Activated CD4-positive, alpha-beta T cell treated with anti-CD3 and anti-CD28 coated beads for 36 hours (primary cell): ENCODE measurements around the gene NT5C3B. TPM values are rescaled to one million over a fixed set of nuclear protein-coding genes. Genes with fewer than 3 reads are reported as not detected.

Source experiments
- ATAC-seq: fragments of 200-7000 bp; cut with Tn5 transposase; one replicate; pipeline ENCODE4 v1.10.0; 2021; ENCODE audit warnings: mild to moderate bottlenecking, moderate library complexity
- CTCF ChIA-PET: fragments of 350-600 bp; sonication (Branson Sonifier 250); formaldehyde crosslinking; loops from one replicate; lab custom pipeline; 2021; ENCODE audit warnings: antibody characterized with exemption; lab: Charles Lee
- POLR2A ChIA-PET: fragments of 350-600 bp; sonication (Branson Sonifier 250); formaldehyde crosslinking; loops from one replicate; lab custom pipeline; 2021; ENCODE audit warnings: antibody characterized with exemption, inconsistent platforms; lab: Charles Lee
- DNase-seq: peaks from one replicate; pipeline ENCODE4 v3.0.0-alpha.2; 2020
- H3K27ac Mint-ChIP-seq: one replicate; pipeline ENCODE4 v1.8.0; 2021; ENCODE audit warnings: mixed read lengths
- H3K27me3 Mint-ChIP-seq: one replicate; pipeline ENCODE4 v1.8.0; 2021; ENCODE audit warnings: mixed read lengths
- H3K36me3 Mint-ChIP-seq: one replicate; pipeline ENCODE4 v1.8.0; 2021; ENCODE audit warnings: low read depth, mixed read lengths
- H3K4me1 Mint-ChIP-seq: one replicate; pipeline ENCODE4 v1.8.0; 2021; ENCODE audit warnings: mixed read lengths
- H3K4me3 Mint-ChIP-seq: one replicate; pipeline ENCODE4 v1.8.0; 2021; ENCODE audit warnings: mild to moderate bottlenecking, moderate library complexity, mixed read lengths
- H3K9me3 Mint-ChIP-seq: one replicate; pipeline ENCODE4 v1.8.0; 2021; ENCODE audit warnings: low read depth, mixed read lengths
- intact Hi-C, 2 experiments: fragments of 100-400 bp; cut with DNase I in 1 of 2; cut with micrococcal nuclease in 1 of 2; formaldehyde crosslinking; loops; one replicate each; pipeline versions ENCODE4 v1.14.2 to v1.15.1; 2022 to 2024; cut with DNase I, micrococcal nuclease
- total RNA-seq, 2 experiments: library from RNA; stranded (reverse); gene quantifications; one replicate each; pipeline ENCODE4 v1.2.3, GENCODE V29; 2021

Gene NT5C3B
- total RNA-seq, 2 experiments from 2014 or later, result 37.5 to 46.9 TPM

DNA sequence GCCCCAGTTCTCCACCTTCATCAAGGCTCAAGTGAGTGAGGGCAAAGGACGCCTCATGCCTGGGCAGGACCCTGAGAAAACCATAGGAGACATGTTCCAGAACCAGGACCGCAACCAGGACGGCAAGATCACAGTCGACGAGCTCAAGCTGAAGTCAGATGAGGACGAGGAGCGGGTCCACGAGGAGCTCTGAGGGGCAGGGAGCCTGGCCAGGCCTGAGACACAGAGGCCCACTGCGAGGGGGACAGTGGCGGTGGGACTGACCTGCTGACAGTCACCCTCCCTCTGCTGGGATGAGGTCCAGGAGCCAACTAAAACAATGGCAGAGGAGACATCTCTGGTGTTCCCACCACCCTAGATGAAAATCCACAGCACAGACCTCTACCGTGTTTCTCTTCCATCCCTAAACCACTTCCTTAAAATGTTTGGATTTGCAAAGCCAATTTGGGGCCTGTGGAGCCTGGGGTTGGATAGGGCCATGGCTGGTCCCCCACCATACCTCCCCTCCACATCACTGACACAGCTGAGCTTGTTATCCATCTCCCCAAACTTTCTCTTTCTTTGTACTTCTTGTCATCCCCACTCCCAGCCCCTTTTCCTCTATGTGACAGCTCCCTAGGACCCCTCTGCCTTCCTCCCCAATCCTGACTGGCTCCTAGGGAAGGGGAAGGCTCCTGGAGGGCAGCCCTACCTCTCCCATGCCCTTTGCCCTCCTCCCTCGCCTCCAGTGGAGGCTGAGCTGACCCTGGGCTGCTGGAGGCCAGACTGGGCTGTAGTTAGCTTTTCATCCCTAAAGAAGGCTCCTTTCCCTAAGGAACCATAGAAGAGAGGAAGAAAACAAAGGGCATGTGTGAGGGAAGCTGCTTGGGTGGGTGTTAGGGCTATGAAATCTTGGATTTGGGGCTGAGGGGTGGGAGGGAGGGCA, 13.6 kb downstream of the NT5C3B start:
- H3K36me3 Mint-ChIP-seq, result peaks cover 5% of the 10 kb centered on the region
- intact Hi-C loops, result no loop called here
- H3K27ac Mint-ChIP-seq, result no peak overlapping the region
- H3K9me3 Mint-ChIP-seq, result no peaks in the 10 kb centered on the region
- CTCF ChIA-PET, result interaction anchor here (0.6 to 0.7 kb wide), 2 partner anchors 62 to 64 kb away, joined by 3 to 4 read pairs; no protein-coding TSS in a partner anchor
- H3K4me1 Mint-ChIP-seq, result no peaks in the 10 kb centered on the region
- POLR2A ChIA-PET, result no interaction called here
- DNase-seq (no peak), ATAC-seq (no peak)
- no peaks in the 10 kb centered on the region for H3K27me3 Mint-ChIP-seq
- no peak overlapping the region for H3K4me3 Mint-ChIP-seq

DNA sequence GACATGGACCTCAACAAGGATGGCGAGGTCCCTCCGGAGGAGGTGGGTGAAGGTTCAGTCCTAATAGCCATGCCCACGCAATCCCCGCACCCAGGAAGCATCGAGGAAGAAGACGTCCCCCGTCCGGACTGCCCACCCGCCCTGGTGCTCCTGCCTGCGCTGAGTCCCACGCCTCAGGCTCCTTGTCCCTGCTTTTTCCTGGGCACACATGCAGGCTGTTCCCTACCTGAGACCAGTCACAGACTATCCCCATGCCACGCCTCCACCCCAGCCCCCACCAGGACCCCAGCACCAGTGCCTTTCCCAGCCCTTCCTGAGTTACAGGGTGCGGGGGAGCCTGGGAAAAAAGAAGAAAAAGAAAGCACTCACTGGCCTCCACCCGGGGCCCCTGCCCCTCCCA, 14.3 kb downstream of the NT5C3B start:
- no peak for DNase-seq
- CTCF ChIA-PET, result no interaction called here
- no peak for ATAC-seq
- intact Hi-C loops, result no loop called here
- H3K27ac Mint-ChIP-seq, result no peak overlapping the region
- H3K27me3 Mint-ChIP-seq, result no peaks in the 10 kb centered on the region
- peaks cover 2% of the 10 kb centered on the region for H3K36me3 Mint-ChIP-seq
- POLR2A ChIA-PET, result no interaction called here
- no peak overlapping the region for H3K4me3 Mint-ChIP-seq
- no peaks in the 10 kb centered on the region for H3K9me3 Mint-ChIP-seq
- H3K4me1 Mint-ChIP-seq, result no peaks in the 10 kb centered on the region

- intact Hi-C loops, result no loop called here
- DNase-seq, result no peak
- H3K27me3 Mint-ChIP-seq, result no peaks in the 10 kb centered on the region
- no peaks in the 10 kb centered on the region for H3K36me3 Mint-ChIP-seq
- no peaks in the 10 kb centered on the region for H3K9me3 Mint-ChIP-seq
- no peak for ATAC-seq
- H3K4me3 Mint-ChIP-seq, result no peak overlapping the region
- POLR2A ChIA-PET, result interaction anchor here (0.5 to 0.7 kb wide), 2 partner anchors 154 to 527 kb away, joined by 4 to 5 read pairs; no protein-coding TSS in a partner anchor
- no peaks in the 10 kb centered on the region for H3K4me1 Mint-ChIP-seq
- CTCF ChIA-PET, result no interaction called here
- H3K27ac Mint-ChIP-seq, result no peak overlapping the region
Observed at GRCh38 chr17:41818024-41818423, 18.0 kb downstream of the NT5C3B start.

DNA sequence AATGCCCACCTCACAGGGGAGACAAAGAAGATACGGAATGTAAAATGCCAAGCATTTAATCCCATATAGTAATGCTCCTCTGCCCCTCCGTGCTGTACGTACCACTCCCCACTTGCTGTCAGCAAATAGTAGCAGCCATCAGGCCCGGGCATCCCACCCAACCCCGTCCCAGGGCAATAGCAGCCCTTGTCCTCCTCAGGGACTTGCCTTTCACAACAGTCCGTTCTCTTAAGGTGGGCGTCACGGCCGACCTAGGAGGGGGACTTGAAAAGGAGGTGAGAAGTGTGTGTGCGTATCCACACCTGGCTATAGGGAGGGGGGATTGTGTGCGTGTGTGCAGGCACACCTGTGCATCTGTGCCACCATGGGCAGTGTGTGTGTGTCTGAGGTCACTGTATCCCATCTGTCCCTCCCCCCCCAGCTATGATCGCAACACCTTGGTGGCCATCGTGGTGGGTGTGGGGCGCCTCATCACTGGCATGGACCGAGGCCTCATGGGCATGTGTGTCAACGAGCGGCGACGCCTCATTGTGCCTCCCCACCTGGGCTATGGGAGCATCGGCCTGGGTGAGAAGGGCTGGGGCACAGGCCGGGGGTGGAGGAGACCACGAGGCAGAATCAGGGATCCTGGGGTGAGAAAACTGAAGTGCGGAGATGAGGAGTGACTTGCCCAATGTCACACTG, 19.3 kb downstream of the NT5C3B start:
- H3K9me3 Mint-ChIP-seq, result no peaks in the 10 kb centered on the region
- intact Hi-C loops, result no loop called here
- ChIA-PET POLR2A (no interaction called here), CTCF (interaction anchor here (0.7 kb wide), 1 partner anchor 24 kb away, joined by 4 read pairs; no protein-coding TSS in a partner anchor)
- ATAC-seq (no peak), DNase-seq (no peak)
- H3K36me3 Mint-ChIP-seq, result no peaks in the 10 kb centered on the region
- no peak overlapping the region for H3K27ac Mint-ChIP-seq
- no peak overlapping the region for H3K4me3 Mint-ChIP-seq
- peaks cover 2% of the 10 kb centered on the region for H3K27me3 Mint-ChIP-seq
- peaks cover 7% of the 10 kb centered on the region for H3K4me1 Mint-ChIP-seq

DNA sequence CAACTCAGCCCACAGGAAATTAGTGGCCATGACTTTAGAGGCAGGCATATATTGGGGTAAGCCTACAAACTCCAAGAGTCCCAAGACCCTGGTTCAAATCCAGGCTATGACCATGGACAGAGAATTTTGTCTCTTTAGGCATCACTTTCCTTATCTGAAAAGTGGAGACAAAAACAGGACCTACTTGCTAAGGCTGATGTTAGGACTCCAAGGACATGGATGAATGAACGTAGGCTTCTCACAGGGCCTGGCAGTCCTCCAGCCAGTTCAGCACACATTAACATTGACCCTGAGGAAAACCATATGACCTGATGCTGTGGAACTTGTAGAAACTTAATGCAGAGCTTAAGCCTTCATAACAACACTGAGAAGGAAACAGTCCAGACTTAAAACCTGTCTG, 21.8 kb downstream of the NT5C3B start:
- intact Hi-C loops, result no loop called here
- H3K9me3 Mint-ChIP-seq, result no peaks in the 10 kb centered on the region
- peaks cover 2% of the 10 kb centered on the region for H3K27me3 Mint-ChIP-seq
- ChIA-PET CTCF (interaction anchor here (0.6 to 1.2 kb wide), 4 partner anchors 12 to 118 kb away, joined by 3 to 5 read pairs (median 4); no protein-coding TSS in a partner anchor), POLR2A (no interaction called here)
- no peak overlapping the region for H3K4me3 Mint-ChIP-seq
- DNase-seq, result no peak
- no peak overlapping the region for H3K27ac Mint-ChIP-seq
- no peak for ATAC-seq
- H3K36me3 Mint-ChIP-seq, result no peaks in the 10 kb centered on the region
- H3K4me1 Mint-ChIP-seq, result peaks cover 22% of the 10 kb centered on the region

- Mint-ChIP-seq H3K27me3 (peaks cover 2% of the 10 kb centered on the region), H3K36me3 (no peaks in the 10 kb centered on the region), H3K9me3 (no peaks in the 10 kb centered on the region), H3K4me1 (peaks cover 22% of the 10 kb centered on the region), H3K4me3 (no peak overlapping the region), H3K27ac (no peak overlapping the region)
- intact Hi-C loops, result no loop called here
- DNase-seq (no peak), ATAC-seq (no peak)
- CTCF ChIA-PET, result interaction anchor here (0.7 kb wide), 1 partner anchor 108 kb away, joined by 3 read pairs; no protein-coding TSS in a partner anchor
- POLR2A ChIA-PET, result no interaction called here
Observed at GRCh38 chr17:41813699-41814124, 22.3 kb downstream of the NT5C3B start.

- ATAC-seq (no peak), DNase-seq (no peak)
- Mint-ChIP-seq H3K4me1 (peaks cover 22% of the 10 kb centered on the region), H3K27me3 (peaks cover 2% of the 10 kb centered on the region), H3K9me3 (no peaks in the 10 kb centered on the region), H3K4me3 (no peak overlapping the region), H3K27ac (no peak overlapping the region), H3K36me3 (no peaks in the 10 kb centered on the region)
- CTCF ChIA-PET, result interaction anchor here (0.7 kb wide), 1 partner anchor 108 kb away, joined by 3 read pairs; no protein-coding TSS in a partner anchor
- intact Hi-C loops, result no loop called here
- POLR2A ChIA-PET, result no interaction called here
Observed at GRCh38 chr17:41813152-41813680, 22.8 kb downstream of the NT5C3B start.

- H3K27me3 Mint-ChIP-seq, result peaks cover 2% of the 10 kb centered on the region
- no peaks in the 10 kb centered on the region for H3K9me3 Mint-ChIP-seq
- peaks cover 22% of the 10 kb centered on the region for H3K4me1 Mint-ChIP-seq
- CTCF ChIA-PET, result interaction anchor here (0.6 to 2.1 kb wide), 3 partner anchors 16 to 26 kb away, joined by 3 to 6 read pairs (median 3); partner anchors contain the start of gene JUP
- no peak for ATAC-seq
- peak within 1 kb of the TSS; percentile 76 for H3K4me3 Mint-ChIP-seq
- H3K27ac Mint-ChIP-seq, result peak within 1 kb of the TSS; percentile 58
- DNase-seq, result peak; percentile 56
- H3K36me3 Mint-ChIP-seq, result no peaks in the 10 kb centered on the region
- POLR2A ChIA-PET, result no interaction called here
- intact Hi-C loops, result loop anchor here in 1 of 2 experiments (1.0 kb wide), 1 partner anchor 53 kb away; the partner anchor contains the start of gene KLHL11
Observed at GRCh38 chr17:41812381-41813151, 23.5 kb downstream of the NT5C3B start, which contains the start of gene FKBP10. Gene FKBP10 (plus strand): TSS chr17:41813004. CDS start chr17:41813035, 31 bp downstream.

- H3K27ac Mint-ChIP-seq, result peak within 1 kb of the TSS; percentile 58
- intact Hi-C loops, result loop anchor here in 1 of 2 experiments (1.0 to 2.0 kb wide), 3 partner anchors 24 to 73 kb away; partner anchors contain the start of gene KLHL11
- no peaks in the 10 kb centered on the region for H3K36me3 Mint-ChIP-seq
- DNase-seq (peak; percentile 86), ATAC-seq (peak; percentile 90)
- H3K4me3 Mint-ChIP-seq, result peak within 1 kb of the TSS; percentile 76
- no peaks in the 10 kb centered on the region for H3K9me3 Mint-ChIP-seq
- peaks cover 22% of the 10 kb centered on the region for H3K4me1 Mint-ChIP-seq
- POLR2A ChIA-PET, result interaction anchor here (0.5 to 1.0 kb wide), 2 partner anchors 12 to 25 kb away, joined by 3 read pairs; partner anchors contain the start of gene JUP
- CTCF ChIA-PET, result interaction anchor here (0.7 to 2.1 kb wide), 13 partner anchors 8 to 687 kb away, joined by 3 to 6 read pairs (median 4); partner anchors contain the start of genes EIF1, JUP and KLHL11
- peaks cover 2% of the 10 kb centered on the region for H3K27me3 Mint-ChIP-seq
Observed at GRCh38 chr17:41811549-41812380, 24.3 kb downstream of the NT5C3B start, which contains the start of gene P3H4. Gene P3H4 (minus strand): TSS chr17:41811949. CDS start chr17:41811915, 34 bp downstream.
